HG03520 (cell line): ENCODE measurements around the gene ATRIP.

Experiments used
- ATAC-seq: cut with Tn5 transposase; IDR thresholded peaks from one replicate; pipeline ENCODE4 v1.9.1; 2021; ENCODE audit warnings: mild to moderate bottlenecking, moderate library complexity; ENCODE audit not compliant: unreplicated experiment

Gene ATRIP

DNA sequence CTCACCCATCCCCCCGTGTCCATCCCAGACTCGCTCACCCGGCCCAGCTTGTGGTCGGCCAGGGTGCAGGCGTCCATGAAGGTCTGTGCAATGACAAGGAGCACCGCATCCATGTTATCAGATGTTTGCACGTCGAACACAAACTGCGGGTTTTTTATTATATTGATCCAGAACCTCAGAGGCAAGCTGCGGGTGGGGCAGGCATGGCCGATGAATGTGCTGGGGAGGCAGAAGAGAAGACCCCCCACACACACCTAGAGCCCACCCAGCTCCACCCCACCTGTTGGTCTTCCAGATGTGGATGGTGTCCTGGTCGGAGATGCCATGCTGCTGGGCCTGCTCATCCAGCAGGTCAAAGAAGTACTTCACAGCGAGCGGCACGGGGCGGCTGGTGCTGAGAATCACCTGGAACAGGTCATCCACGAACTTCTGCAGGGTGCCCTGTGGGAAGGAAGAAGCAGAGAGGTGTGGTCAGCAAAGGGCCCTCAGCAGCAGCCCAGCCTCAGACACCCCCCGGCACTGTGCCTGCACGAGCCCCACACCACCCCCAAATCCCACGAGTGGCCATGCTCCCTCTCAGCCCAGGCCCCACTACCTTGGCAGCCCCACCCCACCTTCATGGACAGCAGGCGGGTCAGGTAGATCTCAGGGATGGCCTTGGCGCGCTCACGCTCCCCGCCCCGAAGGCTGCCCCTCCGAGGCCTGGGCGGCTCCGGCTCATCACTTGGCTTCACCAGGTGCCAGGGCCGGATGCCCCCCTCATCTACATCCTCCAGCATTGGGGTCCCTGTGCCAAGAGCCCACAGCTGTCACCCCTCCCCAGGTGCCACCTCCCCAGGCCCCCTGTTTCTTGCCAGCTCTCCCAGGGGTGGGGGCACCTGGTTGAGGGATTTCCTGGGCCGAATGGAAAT lies 37.0 kb upstream of the ATRIP start:
- no peak for ATAC-seq

DNA sequence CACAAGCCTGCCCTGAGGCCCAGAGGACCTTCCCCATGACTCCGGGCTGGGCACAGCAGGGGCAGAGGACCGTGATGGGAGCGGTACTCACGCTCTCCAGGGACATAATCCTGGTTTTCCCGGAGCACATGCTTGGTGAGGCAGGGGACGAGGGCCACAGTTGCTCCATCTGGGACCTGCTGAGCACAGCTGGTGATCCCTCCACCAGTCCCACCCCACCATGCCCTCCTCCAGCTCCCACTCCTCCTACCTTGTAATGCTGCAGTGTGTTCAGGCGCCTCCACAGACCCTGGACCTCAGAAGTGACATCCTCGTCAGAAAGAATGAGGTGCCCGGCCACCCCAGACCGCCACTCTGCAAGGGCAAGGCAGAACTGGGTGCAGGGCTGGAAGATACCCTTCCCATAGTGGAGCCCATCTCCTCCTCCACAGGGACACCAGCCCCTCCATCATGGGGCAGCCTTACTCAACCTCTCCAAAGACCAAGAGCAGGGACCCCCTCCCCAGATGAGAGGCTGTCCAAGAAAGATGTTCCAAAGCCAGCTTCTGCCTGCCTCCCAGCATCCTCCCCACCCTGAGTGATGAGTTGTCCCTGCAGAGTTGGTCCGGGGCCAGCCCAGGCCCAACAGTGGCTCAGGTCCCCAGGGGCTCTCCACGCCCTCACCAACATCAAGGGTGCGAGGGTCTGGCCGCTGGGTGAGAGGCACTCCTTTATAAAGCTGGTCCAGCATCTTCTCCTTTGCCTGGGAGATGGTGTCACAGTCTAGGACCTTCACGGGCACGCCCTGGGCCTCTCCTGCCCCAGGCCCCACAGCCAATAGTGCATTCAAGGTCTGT lies 36.1 kb upstream of the ATRIP start:
- no peak for ATAC-seq

DNA sequence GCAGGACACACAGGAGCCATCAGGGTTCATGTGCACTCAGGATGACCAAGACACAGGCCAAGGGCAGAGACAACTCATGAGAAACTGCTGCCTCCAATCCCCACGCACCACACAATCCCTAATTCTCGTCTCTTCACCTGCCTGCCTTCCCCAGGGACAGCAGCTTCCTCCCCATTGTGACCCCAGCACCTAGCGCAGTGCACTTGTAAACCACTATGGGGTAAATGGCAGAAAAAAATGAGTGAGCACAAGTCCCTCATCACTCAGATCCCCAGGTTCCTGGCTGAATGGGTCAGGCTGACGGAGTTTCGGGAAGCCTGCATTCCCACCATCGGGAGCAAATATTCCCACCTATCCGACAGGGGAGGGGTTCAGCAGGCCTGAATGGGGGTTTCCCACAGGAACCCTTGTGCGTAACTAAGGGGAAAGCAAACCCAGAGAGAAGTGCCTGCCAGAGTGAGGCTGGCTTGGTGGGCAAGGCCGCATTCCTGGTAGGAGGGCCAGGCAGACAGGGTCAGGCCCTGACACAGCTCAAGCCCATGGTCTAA lies 35.4 kb upstream of the ATRIP start:
- ATAC-seq = no peak

DNA sequence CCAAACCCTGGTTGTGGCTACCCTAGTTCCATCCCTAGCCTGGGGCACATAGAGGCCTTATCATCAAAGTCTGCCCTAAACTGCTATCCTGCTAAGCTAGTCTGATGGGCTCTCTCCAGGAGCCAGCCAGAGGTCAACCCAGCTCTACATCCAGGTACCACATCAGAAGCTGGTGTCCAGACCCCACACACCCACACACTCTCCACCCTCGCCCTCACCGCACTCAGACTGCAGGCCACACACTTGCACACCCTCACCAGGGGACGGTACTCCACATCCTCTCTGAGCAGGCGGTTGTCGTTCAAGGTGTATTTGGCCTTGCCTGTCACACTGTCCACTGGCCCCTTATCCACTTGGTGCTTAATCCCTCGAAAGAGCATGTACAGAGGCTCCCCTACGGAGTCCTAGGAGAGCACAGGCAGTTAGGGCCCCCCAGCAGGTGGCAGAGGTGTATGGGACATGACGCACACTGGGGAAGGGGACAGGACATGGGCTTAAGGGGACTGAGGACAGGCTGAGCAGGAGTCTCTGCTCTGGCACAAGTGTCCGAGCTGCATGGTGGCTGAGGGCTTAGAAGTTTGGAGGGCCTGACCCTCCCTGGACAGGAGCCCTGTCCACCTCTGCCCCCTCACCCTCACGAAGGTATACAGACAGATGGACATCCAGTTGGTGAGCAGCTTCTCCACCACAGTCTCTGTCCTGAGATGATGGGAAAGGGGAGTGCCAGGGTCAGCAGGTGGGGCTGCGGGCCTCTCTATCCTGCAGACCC lies 34.7 kb upstream of the ATRIP start:
- ATAC-seq = no peak

DNA sequence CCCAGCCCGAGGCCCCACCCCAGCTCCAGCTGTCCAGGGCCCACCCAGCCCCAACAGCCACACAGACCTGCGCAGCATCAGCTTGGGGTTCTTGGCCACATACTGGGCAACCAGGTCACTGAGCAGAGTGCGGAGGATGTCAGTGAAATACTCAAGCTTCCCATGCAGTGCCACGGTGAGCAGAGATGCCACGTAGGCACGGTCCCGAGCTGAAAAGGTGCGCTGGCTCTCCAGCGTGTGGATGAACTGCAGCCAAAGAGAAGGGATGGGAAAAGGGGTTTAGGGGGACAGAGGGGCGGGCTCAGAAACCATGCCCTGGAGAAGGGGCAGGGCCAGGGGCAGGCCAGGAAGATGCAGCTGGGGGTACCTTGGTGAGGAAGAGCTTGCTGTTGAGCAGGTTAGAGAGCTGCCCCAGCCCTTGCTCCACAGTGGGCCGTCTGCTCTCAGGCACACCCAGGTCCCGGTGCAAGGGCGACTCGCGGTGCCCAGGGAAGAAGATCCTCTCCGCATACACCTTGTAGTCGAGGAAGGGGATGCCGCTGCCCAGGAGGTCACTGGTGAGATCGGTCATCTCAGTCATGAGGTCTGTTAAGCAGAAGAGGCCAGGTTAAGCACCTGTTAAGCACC lies 34.0 kb upstream of the ATRIP start:
- ATAC-seq = no peak

DNA sequence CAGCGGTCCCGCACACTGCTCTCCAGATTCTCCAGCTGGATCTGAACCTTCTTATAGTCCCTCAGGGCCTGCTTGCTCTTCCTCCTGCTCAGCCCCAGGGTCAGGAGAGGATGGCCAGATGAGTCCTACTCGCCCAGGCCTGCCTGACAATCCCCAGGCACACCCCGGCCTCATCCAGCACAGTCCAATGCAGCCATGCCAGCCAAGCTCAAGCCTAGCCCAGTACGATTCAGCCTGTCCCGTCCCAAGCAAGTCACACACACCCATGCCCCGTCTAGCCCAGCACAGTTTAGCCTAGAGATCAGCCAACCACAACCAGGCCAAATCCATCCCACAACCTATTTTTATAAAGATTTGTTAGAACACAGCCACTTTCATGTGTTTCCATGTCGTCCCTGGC lies 33.5 kb upstream of the ATRIP start:
- ATAC-seq = no peak

DNA sequence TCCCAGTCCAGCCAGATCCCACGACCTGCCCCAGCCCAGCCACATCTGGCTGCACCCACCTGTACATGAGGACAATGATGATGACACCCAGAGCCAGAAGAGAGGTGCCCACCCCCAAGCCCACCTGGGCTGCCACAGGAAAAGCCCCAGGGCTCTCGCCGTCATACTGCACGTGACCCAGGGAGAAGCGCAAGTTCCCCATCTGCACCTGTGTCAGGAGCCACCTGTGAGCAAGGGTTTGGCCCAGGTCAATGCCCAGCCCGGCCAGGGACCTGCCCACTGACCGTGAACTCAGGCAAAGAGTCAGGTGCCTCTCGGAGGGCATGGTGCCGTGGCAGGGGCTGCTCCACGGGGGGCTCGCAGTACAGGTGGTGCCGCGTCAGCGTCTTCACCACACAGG lies 32.9 kb upstream of the ATRIP start:
- no peak for ATAC-seq

DNA sequence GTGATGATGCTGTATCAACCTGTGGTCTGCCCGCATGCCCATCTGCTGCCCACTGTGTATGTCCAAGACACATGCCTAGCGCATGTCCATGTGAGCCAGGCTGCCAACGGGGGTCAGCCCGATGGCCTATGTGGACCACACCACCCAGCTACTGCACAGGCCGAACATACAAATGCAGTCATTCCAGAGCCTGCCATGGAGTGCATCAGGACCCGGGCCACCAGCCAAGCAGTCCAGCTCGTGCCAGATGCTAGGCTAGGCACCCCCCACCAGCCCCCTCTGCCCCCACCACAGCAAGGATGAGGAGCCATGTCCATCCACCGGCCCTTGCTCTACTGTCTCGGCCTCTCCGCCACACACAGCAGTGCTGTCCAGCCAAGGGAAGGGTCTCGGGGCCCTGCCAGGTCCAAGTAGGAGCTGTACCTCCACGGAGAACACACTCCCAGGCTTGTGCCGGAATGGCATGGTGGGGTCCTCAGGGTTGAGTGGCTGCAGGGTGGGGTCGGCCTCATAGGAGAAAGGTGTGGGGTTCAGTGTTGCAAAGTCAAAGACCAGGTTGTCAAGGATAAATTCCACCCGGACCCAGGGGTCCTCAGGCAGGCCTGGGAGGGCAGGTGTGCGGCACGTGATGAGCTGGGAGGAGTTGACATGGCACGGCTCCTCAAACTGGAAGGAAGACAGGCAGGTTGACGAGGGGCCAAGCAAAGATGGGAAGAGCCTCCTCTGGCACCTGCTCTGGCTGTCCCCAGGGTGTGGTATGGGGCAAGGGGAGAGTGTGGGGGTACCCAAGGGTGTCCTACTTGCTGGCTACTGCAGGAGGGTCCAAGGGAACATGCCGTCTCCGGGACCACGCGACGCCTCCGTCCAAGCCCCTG lies 31.9 kb upstream of the ATRIP start:
- ATAC-seq = no peak

DNA sequence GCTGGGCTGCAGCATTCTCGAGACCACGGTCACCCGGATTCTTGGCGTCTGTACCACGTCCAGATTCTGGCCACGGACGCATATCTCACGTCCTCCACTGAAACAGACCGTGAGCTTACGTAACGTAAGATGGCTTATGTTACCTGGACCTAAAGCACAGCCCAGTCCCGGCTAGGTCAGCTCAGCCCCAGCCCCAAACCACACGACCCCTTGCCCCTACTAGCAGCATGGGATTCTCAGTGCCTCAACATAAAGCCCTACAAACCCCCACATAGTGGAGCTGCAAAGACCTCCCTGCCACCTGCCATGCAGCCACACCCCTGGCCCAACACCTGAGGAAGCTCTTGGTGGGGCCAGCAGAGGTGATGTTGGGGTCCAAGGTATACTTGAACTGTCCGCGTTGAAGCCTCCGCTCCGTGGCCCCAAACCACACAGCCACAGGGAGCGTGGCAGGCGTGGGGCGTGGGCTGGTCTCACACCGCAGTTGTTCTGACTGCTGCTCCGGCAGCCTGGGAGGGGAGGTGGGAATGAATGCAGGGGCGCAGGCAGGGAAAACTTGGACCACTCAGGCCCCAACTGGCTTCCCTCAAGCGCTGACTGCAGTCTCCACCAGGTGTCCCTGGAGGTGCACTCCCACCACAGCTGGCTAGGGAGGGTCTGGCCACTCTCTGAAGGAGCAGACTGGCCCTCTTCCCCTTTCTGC lies 31.1 kb upstream of the ATRIP start:
- ATAC-seq = no peak

DNA sequence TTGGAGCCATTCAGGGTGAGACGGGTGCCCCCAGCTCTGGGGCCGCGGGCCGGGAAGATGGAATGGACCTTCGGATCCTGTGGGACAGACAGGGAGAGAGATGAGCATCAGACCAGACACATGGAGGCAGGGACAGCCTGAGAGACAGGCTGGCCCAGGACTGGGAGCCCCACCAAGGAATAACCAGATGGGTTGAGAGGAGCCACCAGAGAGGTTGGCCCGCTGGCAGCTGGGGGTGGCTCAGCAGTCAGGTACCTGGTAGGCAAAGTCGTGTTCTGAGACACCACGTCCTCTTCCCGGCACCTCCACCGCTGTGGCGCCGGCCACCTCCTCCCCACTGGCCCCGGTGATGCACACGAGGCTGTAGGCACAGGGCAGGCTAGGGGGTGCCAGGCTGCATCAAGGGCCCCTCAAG lies 30.4 kb upstream of the ATRIP start:
- ATAC-seq = no peak

DNA sequence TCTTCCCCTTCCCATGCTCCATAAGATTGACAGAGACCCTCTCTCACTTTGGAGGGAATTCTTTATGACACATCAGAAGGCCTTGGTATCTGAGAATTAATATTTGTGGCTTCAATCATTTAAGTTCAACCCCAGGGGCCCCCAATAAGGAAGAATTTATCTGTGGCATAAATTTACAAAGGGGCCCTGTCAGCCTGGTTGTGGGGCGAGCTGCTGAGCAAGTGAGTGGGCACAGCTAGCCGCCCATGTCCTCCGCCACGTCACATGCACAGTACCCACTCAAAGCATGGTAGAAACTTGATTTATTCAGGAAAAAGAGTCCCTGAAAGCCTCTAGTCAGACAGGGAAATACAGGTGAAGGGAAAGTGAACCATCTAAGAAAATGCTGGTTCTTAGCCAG lies 30.0 kb upstream of the ATRIP start:
- no peak for ATAC-seq

DNA sequence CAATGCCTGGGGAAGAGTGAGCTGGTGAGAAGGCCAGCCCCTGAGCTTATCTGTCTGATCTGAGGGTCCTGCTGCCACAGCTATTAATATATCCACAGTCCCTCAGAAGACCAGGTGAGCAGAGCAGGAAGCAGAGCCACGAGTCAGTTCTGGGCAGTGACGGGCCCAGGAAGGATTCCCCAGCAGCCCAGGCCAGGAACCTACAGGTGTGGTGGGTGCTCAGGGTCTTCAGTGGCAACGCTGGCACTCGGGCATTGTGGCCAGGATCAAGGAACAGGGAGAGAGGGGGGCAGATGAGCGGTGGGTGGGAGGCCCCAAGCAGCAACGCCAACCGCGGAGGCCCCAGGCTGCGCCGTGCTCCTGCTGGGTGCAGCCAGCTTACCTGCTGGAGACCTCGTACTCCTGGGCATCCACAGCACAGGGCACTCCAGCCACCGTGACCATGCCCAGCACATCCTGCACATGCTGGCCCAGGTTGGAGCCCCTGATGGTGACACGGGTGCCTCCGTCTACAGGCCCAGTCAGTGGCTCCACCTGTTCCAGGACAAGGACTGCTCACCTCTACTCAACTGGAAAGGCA lies 28.9 kb upstream of the ATRIP start:
- no peak for ATAC-seq

DNA sequence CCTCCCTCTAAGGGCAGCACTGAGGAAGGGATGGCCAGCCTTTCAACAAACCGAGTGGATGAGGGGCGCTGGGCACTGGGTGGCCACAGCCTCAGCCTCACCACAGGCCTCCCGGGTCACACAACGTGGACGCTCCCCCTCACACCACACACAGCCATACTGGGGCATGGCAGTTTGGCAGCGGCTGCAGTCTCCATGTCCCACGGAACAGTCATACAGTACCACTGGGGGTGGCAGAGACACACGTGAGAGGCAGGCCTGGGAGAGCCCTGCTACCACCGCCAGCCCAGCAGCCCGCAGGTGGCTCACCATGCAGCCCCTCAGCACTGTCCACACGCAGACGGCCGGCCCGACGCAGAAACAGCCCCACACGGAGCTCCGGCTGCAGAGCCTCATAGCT lies 28.4 kb upstream of the ATRIP start:
- no peak for ATAC-seq

DNA sequence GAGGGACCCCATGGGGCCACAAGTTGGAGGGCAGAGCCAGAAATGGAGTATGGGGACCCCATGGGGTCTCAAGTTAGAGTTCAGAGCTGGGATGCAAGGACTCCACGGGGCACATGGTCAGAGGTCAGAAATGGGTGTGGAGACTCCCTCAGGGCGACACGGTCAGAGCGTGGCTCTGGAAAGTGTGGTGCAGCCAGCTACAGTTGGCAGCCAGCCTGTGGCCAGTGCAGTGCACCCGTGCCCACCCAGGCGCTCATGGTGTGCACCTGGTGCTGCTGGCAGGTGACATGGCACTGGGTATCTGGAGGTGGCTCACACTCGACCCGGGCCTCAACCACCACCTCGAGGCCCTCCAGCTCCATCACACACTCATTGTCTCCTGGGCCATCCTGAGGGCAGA lies 27.9 kb upstream of the ATRIP start:
- no peak for ATAC-seq

DNA sequence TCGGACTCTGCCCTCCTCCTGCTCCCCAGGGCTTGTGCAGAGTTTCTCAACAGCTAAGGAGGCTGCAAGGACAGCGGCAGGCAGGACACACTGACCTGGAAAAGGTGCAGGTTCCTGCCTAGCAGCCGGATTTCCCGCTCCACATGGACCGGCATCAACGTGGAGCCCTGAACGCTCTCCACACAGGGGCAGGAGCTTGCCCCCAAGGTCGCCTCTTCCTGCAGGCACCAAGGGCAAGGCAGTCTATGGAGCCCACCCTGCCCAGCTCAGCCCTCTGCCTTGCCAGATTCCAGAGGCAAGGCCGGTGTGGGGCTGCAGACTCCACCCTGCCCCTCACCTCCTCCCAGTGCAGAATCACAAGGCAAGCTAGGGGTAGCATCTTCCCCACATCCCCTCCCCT lies 27.4 kb upstream of the ATRIP start:
- no peak for ATAC-seq

DNA sequence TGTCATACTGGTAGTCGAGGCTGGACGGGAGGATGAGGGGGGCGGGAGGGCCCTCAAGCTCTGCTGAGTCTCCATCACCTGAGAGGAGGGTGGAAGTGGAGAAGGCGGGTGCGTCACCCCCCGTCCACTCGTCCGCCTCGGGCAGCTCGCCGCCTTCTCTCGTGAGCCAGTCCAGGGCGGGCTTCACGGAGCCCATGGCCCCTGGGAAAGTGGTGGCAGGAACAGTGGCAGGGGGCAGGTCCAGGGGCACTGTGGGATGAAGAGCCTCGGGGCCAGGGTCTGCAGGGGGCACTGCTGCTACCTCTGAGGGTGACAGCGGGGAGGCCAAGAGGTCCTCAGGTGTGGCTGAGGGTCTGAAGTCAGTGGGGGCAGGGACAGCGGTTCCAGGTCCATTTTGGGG lies 26.9 kb upstream of the ATRIP start:
- ATAC-seq = no peak

DNA sequence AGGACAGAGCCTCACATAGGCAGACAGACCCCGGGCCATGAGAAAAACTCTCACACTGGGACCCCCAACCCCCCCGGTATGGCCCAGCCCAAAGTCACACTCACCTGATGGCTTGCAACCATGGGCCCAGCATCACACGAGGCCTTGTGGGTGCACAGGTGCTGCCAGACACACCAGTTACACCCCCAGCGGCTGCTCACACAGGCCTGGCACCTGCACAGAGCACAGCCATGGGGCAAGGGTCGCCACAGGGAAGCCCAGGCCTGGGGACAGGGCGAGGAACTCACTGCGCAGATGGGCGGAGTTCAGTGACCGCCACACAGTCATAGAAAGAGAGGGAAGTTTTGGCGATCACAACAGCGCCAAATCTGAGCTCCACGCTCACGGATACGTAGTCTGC lies 26.0 kb upstream of the ATRIP start:
- no peak for ATAC-seq

DNA sequence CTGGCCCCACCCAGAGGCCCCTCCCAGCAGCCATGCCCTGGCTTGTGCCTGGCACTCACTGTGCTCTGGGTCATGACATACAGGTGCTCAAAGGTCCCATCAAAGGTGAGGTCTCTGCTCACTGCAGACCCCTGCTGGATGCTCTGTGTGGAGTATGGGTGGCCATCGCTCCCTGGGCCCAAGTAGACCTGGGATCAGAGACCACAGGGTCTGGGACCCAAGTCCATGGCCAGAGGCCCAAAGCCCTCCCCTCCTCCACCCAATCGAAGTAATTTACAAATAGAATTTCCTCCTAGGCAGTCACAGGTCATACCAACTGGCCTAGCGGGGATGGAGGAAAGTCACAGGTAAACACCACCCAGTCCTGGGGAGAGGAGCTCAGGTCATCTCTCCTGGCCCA lies 24.3 kb upstream of the ATRIP start:
- no peak for ATAC-seq

DNA sequence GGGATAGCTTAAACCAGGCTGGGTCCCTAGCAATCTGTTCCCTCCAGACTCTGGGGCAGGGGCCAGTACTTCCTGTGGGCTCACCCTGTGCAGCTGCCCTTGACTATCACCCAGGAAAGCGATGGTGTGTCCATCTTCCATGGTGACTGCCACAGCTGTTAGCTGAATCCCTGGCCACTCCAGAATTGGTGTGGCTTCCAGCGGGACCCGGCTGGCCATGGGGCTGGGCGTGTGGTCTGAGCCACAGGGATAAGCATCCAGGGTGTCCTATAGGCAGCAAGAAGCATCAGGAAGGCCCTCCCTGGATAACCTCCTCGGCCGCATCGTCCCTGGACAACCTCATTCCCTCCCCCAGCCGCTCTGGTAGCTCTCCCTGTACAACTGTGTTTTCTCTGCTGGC lies 23.9 kb upstream of the ATRIP start:
- ATAC-seq = no peak
